Fibroblast of skin of scalp (primary cell): ENCODE measurements around the gene HSF2.
"Not testable (repeated sequence)": the region's sequence is repeated elsewhere in the genome, so short reads cannot be mapped to it uniquely, and the experiment has no call there.

ENCODE experiments used
- DNase-seq: peaks from one replicate; pipeline ENCODE4 v3.0.0-alpha.2; 2013

HSF2 gene

DNA sequence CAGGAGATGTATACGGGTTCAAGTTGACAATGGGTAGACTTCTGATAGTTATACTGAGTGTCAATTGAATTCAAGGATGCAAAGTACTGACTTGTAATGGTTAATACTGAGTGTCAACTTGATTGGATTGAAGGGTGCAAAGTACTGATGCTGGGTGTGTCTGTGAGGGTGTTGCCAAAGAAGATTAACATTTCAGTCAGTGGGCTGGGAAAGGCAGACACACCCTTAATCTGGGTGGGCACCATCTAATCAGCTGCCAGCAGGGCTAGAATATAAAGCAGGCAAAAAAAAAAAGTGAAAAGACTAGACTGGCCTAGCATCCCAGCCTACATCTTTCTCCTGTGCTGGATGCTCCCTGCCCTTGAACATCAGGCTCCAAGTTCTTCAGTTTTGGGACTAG lies 55.7 kb downstream of the HSF2 start:
- not testable (repeated sequence) for DNase-seq

- no peak for DNase-seq
These were observed 58.6 kb downstream of the HSF2 start for GRCh38 chr6:122458087-122458486.

DNA sequence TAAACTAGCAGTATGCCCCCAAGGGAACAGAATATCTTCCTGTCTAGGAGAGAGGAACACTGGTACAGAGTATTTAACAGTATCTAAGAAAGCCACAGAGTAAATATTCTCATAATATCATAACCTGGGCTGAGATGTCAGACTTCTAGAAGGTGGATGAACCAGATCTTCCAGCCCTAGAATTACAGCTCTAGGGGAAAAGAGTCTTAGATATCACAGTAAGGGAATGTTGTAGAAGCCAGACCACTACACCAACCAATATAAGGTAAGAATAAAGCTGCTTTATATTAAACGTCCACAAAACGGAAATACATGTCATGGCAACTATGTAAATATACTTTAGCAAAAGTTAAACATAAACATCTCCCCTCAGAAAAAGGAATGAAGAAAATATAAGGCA lies 59.8 kb downstream of the HSF2 start:
- no peak for DNase-seq

GRCh38 chr6:122459865-122460416 lies 60.5 kb downstream of the HSF2 start:
- DNase-seq, result not testable (repeated sequence)

DNA sequence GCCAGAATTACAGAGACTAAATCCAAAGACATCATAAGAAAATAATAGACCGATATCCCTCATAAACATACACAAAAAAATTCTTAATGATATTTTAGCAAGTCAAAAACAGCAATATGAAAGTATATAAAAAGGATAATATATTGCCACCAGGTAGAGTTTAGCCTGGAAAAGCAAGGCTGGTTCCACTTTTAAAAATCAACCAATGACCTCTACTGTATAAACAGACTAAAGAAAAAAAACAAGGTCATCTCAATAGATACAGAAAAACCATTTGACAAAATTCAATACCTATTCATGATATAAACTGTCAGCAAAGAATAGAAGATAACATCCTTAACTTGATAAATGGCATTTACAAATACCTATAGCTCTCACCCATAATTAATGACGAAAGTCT lies 62.4 kb downstream of the HSF2 start:
- no peak for DNase-seq

- DNase-seq, result peak; percentile 96
These were observed 71.9 kb downstream of the HSF2 start, which contains the start of gene SERINC1 for GRCh38 chr6:122471107-122472021. Gene SERINC1 (minus strand): TSS chr6:122471807. CDS start chr6:122471737, 70 bp downstream.

DNA sequence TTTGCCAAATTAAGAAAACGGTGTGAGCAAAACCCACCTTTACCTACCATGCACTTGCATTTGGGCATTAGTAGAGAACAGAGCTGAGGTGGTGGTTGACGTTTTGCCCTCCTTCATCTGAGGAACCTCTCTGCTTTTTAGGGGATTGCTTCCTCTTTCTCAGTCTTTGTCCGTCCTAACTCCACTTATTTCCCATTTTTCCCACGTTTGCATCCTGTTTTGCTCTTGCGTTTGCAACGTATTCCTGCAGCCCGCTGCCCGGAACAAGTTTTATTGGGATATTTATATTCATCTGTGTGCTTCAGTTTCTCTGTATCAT lies 72.5 kb downstream of the HSF2 start:
- DNase-seq, result no peak

GRCh38 chr6:122476131-122476530 lies 76.7 kb downstream of the HSF2 start:
- peak; percentile 34 for DNase-seq

- no peak for DNase-seq
These were observed 83.3 kb downstream of the HSF2 start for GRCh38 chr6:122482750-122483080.
